ENCODE data around the gene MSH2.

GRCh38 chr2:47414682-47415458, 11.9 kb downstream of the MSH2 start:
- TF ChIP-seq CTCF (IDR thresholded peaks at IDR 0.05; ENCODE audit: poor library complexity), result no peak
- TF ChIP-seq EZH2phosphoT487 (IDR thresholded peaks at IDR 0.05; ENCODE audit: low read depth, severe bottlenecking, unreplicated experiment), result no peak
